Hepatocyte (in vitro differentiated cells): ENCODE data around the gene ZNF682. TPM values are rescaled to one million over a fixed set of nuclear protein-coding genes. Genes with fewer than 3 reads are reported as not detected.
"Not testable (repeated sequence)": the region's sequence is repeated elsewhere in the genome, so short reads cannot be mapped to it uniquely, and the experiment has no call there.

ENCODE experiments used
- DNase-seq: peaks from one replicate; pipeline ENCODE4 v3.0.0-alpha.2; 2016; ENCODE audit warnings: low spot score
- H2AFZ ChIP-seq: fragments of 200-600 bp; sonication (generic); 2 replicates; pipeline ENCODE4 v1.6.0; 2016; ENCODE audit warnings: antibody characterized with exemption, mild to moderate bottlenecking
- H3K27ac ChIP-seq: fragments of 200-600 bp; sonication (generic); 2 replicates; pipeline ENCODE4 v1.5.1; 2016; ENCODE audit warnings: mild to moderate bottlenecking
- H3K27me3 ChIP-seq: fragments of 200-600 bp; sonication (generic); 2 replicates; pipeline ENCODE4 v1.6.1; 2016
- H3K36me3 ChIP-seq: fragments of 200-600 bp; sonication (generic); replicated peaks from 2 replicates; pipeline ENCODE4 v1.5.1; 2016; ENCODE audit warnings: low read depth; ENCODE audit not compliant: insufficient read depth
- H3K4me1 ChIP-seq: fragments of 200-600 bp; sonication (generic); 2 replicates; pipeline ENCODE4 v1.5.1; 2016; ENCODE audit warnings: mild to moderate bottlenecking, moderate library complexity; ENCODE audit not compliant: insufficient read depth
- H3K4me2 ChIP-seq: fragments of 200-600 bp; sonication (generic); 2 replicates; pipeline ENCODE4 v1.6.0; 2016
- H3K4me3 ChIP-seq: fragments of 200-600 bp; sonication (generic); 2 replicates; pipeline ENCODE4 v1.5.1; 2016; ENCODE audit warnings: mild to moderate bottlenecking
- H3K79me2 ChIP-seq: fragments of 200-600 bp; sonication (generic); 2 replicates; pipeline ENCODE4 v1.6.0; 2017; ENCODE audit warnings: mild to moderate bottlenecking
- H3K9me2 ChIP-seq: fragments of 200-600 bp; sonication (generic); replicated peaks from 2 replicates; pipeline ENCODE4 v1.6.0; 2017; ENCODE audit warnings: mild to moderate bottlenecking; ENCODE audit not compliant: insufficient read depth
- H3K9me3 ChIP-seq: fragments of 200-600 bp; sonication (generic); 2 replicates; pipeline ENCODE4 v1.5.1; 2016; ENCODE audit warnings: low read depth, mild to moderate bottlenecking
- H4K20me1 ChIP-seq: fragments of 200-600 bp; sonication (generic); 2 replicates; pipeline ENCODE4 v1.6.0; 2016; ENCODE audit warnings: mild to moderate bottlenecking; ENCODE audit not compliant: insufficient read depth, poor library complexity, severe bottlenecking
- CTCF ChIP-seq: fragments of 200-600 bp; sonication (generic); IDR thresholded peaks from 2 replicates; pipeline ENCODE4 v1.5.1; 2016; ENCODE audit warnings: antibody characterized with exemption, mild to moderate bottlenecking; ENCODE audit not compliant: poor library complexity
- EZH2 ChIP-seq: fragments of 200-600 bp; sonication (generic); IDR thresholded peaks from 2 replicates; pipeline ENCODE4 v1.6.1; 2016; ENCODE audit warnings: antibody characterized with exemption, mild to moderate bottlenecking, borderline replicate concordance
- EZH2phosphoT487 ChIP-seq: fragments of 200-600 bp; sonication (generic); IDR thresholded peaks from one replicate; pipeline ENCODE4 v1.6.1; 2018; ENCODE audit warnings: antibody characterized with exemption, mild to moderate bottlenecking, low read depth, moderate library complexity; ENCODE audit not compliant: unreplicated experiment, severe bottlenecking
- WGBS: methylation state at CpG from one replicate; pipeline ENCODE4 v1.1.6; 2016; ENCODE audit warnings: low lambda C conversion rate; ENCODE audit errors: missing lambda C conversion rate; 5-methylcytosine and 5-hydroxymethylcytosine counted together
- polyA plus RNA-seq: library from polyadenylated mRNA; unstranded; fragments of >200 nt; fragmentation: Nextera tagmentation; extraction: Ambion mirVana; gene quantifications from 2 replicates; pipeline ENCODE4 v1.2.1, GENCODE V29; 2016
- total RNA-seq: library from RNA; depleted of rRNA; stranded (reverse); fragments of >200 nt; gene quantifications from 2 replicates; pipeline ENCODE4 v1.2.3, GENCODE V29; 2014

The ZNF682 gene
- total and polyA plus RNA-seq, 2 experiments from 2014 or later: 5.9 to 14.4 TPM

- Histone ChIP-seq H3K79me2 (no peaks in the 10 kb centered on the region), H4K20me1 (no peaks in the 10 kb centered on the region), H3K9me3 (no peaks in the 10 kb centered on the region), H3K4me1 (no peaks in the 10 kb centered on the region), H3K4me3 (no peak overlapping the region), H3K27ac (no peak overlapping the region), H3K9me2 (no peaks in the 10 kb centered on the region), H3K4me2 (no peak overlapping the region), H3K27me3 (no peaks in the 10 kb centered on the region), H3K36me3 (no peaks in the 10 kb centered on the region), H2AFZ (no peak overlapping the region)
- 94% methylated on average over 7 of the region's 7 CpGs for WGBS
- DNase-seq: no peak
- TF ChIP-seq CTCF (no peak), EZH2 (no peak), EZH2phosphoT487 (no peak)
Observed at GRCh38 chr19:19964416-19964815, 74.9 kb downstream of the ZNF682 start.

- not testable (repeated sequence) for H2AFZ ChIP-seq, H3K27me3 ChIP-seq, H3K79me2 ChIP-seq, H3K9me3 ChIP-seq, H3K4me1 ChIP-seq, H4K20me1 ChIP-seq, H3K9me2 ChIP-seq, H3K4me2 ChIP-seq, H3K27ac ChIP-seq, H3K4me3 ChIP-seq, H3K36me3 ChIP-seq
- TF ChIP-seq CTCF: peak; percentile 62
- 29% methylated on average over 9 of the region's 9 CpGs for WGBS
- peak; percentile 70 for DNase-seq
Observed at GRCh38 chr19:19959151-19959799, 80.0 kb downstream of the ZNF682 start.

GRCh38 chr19:19957766-19958165 lies 81.5 kb downstream of the ZNF682 start:
- 90% methylated on average over 8 of the region's 8 CpGs for WGBS
- not testable (repeated sequence) for H2AFZ ChIP-seq, H3K9me2 ChIP-seq, H3K27ac ChIP-seq, H4K20me1 ChIP-seq, H3K27me3 ChIP-seq, H3K36me3 ChIP-seq, H3K4me3 ChIP-seq, H3K9me3 ChIP-seq, H3K4me1 ChIP-seq, DNase-seq, H3K79me2 ChIP-seq, H3K4me2 ChIP-seq

- H3K4me2 ChIP-seq: no peak overlapping the region
Observed at GRCh38 chr19:19956434-19957075, 82.8 kb downstream of the ZNF682 start.

More at GRCh38 chr19:19956434-19957075, 82.8 kb downstream of the ZNF682 start:
- no peaks in the 10 kb centered on the region for H3K36me3 ChIP-seq
- H2AFZ ChIP-seq: no peak overlapping the region
- no peaks in the 10 kb centered on the region for H3K9me2 ChIP-seq
- no peaks in the 10 kb centered on the region for H4K20me1 ChIP-seq
- H3K4me3 ChIP-seq: no peak overlapping the region
- no peak for DNase-seq
- 78% methylated on average over 15 of the region's 15 CpGs for WGBS
- no peaks in the 10 kb centered on the region for H3K4me1 ChIP-seq
- TF ChIP-seq CTCF (no peak), EZH2phosphoT487 (no peak)
- no peaks in the 10 kb centered on the region for H3K9me3 ChIP-seq
- no peaks in the 10 kb centered on the region for H3K79me2 ChIP-seq
- H3K27me3 ChIP-seq: no peaks in the 10 kb centered on the region
- H3K27ac ChIP-seq: no peak overlapping the region
